ENCODE measurements around the gene FN1.

DNA sequence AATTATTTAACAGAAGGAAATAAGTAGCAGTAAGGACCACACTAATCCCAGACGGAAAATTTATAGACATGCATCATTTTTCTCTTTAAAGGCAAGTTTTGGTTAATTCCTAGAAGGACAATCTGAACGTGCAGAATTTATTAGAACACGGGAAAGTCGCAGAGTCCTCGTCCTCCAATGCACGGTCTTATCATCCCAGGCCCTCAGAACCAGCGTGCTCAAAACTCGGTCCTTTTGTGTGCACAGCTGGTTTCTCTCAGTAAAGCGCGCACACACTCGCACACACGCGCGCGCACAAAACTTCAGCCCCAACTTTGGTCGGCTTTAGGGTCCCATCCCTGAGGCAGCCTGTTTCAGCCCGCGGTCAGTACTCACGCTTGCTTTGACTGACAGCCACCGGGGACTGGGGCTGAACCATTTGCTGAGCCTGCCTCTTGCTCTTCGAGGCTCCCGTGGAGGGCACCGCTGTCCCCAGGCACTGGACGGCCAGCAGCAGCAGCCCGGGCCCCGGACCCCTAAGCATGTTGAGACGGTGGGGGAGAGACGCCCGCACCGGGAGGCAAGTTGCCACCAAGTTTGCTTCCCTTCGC, 493 bp downstream of the FN1 start:
- TF ChIP-seq, protein P1, sequence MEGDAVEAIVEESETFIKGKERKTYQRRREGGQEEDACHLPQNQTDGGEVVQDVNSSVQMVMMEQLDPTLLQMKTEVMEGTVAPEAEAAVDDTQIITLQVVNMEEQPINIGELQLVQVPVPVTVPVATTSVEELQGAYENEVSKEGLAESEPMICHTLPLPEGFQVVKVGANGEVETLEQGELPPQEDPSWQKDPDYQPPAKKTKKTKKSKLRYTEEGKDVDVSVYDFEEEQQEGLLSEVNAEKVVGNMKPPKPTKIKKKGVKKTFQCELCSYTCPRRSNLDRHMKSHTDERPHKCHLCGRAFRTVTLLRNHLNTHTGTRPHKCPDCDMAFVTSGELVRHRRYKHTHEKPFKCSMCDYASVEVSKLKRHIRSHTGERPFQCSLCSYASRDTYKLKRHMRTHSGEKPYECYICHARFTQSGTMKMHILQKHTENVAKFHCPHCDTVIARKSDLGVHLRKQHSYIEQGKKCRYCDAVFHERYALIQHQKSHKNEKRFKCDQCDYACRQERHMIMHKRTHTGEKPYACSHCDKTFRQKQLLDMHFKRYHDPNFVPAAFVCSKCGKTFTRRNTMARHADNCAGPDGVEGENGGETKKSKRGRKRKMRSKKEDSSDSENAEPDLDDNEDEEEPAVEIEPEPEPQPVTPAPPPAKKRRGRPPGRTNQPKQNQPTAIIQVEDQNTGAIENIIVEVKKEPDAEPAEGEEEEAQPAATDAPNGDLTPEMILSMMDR (conservative IDR thresholded peaks at IDR 0.05; ENCODE audit: low read length) = no peak
- TF ChIP-seq EZH2phosphoT487 (IDR thresholded peaks at IDR 0.05; ENCODE audit: borderline replicate concordance) = no peak
